MCF 10A (cell line): ENCODE data around the gene VWA5B1. TPM values are rescaled to one million over a fixed set of nuclear protein-coding genes. Genes with fewer than 3 reads are reported as not detected.

Source experiments
- BruUV-seq: library from RNA; stranded (reverse); fragments of 400-500 nt; replicated peaks from 2 replicates; lab custom pipeline; 2021; lab: Mats Ljungman, UMichigan
- CTCF ChIA-PET: fragments of 300-600 bp; sonication (Branson Sonifier 250); formaldehyde crosslinking; extraction: SDS; loops from one replicate; lab custom pipeline; 2021; ENCODE audit warnings: antibody characterized with exemption, inconsistent platforms; lab: Yijun Ruan, JAX
- POLR2A ChIA-PET: fragments of 300-600, 350-650 bp; sonication (Branson Sonifier 250); formaldehyde crosslinking; extraction: SDS; loops from one replicate; lab custom pipeline; 2020; ENCODE audit warnings: antibody characterized with exemption, inconsistent platforms; lab: Yijun Ruan, JAX
- DNase-seq: peaks from one replicate; pipeline ENCODE4 v3.0.0-alpha.2; 2018; ENCODE audit not compliant: unreplicated experiment
- H3K27ac Mint-ChIP-seq: one replicate; pipeline ENCODE4 v1.8.0; 2022; ENCODE audit warnings: mild to moderate bottlenecking, low read depth, mixed read lengths; ENCODE audit not compliant: unreplicated experiment
- H3K27me3 Mint-ChIP-seq: one replicate; pipeline ENCODE4 v1.8.0; 2022; ENCODE audit warnings: mixed read lengths; ENCODE audit not compliant: insufficient read depth, unreplicated experiment
- H3K36me3 Mint-ChIP-seq: one replicate; pipeline ENCODE4 v1.8.0; 2022; ENCODE audit warnings: mild to moderate bottlenecking, moderate library complexity, mixed read lengths; ENCODE audit not compliant: insufficient read depth, unreplicated experiment
- H3K4me1 Mint-ChIP-seq: one replicate; pipeline ENCODE4 v1.8.0; 2022; ENCODE audit warnings: mixed read lengths; ENCODE audit not compliant: insufficient read depth, unreplicated experiment
- H3K4me3 Mint-ChIP-seq: one replicate; pipeline ENCODE4 v1.8.0; 2022; ENCODE audit warnings: mild to moderate bottlenecking, moderate library complexity, mixed read lengths; ENCODE audit not compliant: unreplicated experiment
- H3K9me3 Mint-ChIP-seq: one replicate; pipeline ENCODE4 v1.8.0; 2022; ENCODE audit warnings: mixed read lengths; ENCODE audit not compliant: unreplicated experiment
- CTCF ChIP-seq: fragments of 200-600 bp; IDR thresholded peaks from one replicate; pipeline ENCODE4 v1.8.0; 2022; ENCODE audit warnings: antibody characterized with exemption, mild to moderate bottlenecking; ENCODE audit not compliant: unreplicated experiment
- intact Hi-C: fragments of 100-400 bp; cut with micrococcal nuclease; formaldehyde crosslinking; loops from 2 replicates; pipeline ENCODE4 v1.14.1; 2022
- total RNA-seq: library from RNA; stranded (reverse); gene quantifications from 2 replicates; pipeline ENCODE4 v1.2.3, GENCODE V29; 2022

The VWA5B1 gene
- total RNA-seq, 1 experiment from 2014 or later = not detected

DNA sequence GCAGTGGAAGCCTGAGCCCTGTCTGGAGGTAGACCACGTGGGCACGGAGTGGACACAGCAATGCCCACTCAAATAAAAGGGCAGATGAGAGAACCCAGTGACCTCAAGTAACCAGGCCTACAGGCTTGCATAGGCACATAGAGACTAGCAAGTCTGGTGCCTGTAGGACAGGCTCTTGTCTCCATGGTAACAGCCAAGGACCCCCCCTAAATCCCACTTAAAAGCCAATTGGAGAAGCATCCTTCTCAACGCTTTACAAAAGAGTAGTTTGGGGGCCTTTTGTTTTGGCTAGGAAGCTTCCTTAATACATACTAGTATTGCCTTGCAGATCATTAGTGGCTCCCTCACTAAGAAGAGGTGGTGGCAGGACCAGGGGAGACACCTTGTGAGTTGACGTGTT, 63.9 kb downstream of the VWA5B1 start:
- no peak for TF ChIP-seq CTCF
- Mint-ChIP-seq H3K27me3 (peaks cover 5% of the 10 kb centered on the region), H3K27ac (no peak overlapping the region), H3K4me1 (peaks cover 13% of the 10 kb centered on the region), H3K36me3 (no peaks in the 10 kb centered on the region), H3K9me3 (no peaks in the 10 kb centered on the region), H3K4me3 (no peak overlapping the region)
- intact Hi-C loops = no loop called here
- DNase-seq = no peak
- ChIA-PET CTCF (no interaction called here), POLR2A (no interaction called here)
- no TSS peak for BruUV-seq

DNA sequence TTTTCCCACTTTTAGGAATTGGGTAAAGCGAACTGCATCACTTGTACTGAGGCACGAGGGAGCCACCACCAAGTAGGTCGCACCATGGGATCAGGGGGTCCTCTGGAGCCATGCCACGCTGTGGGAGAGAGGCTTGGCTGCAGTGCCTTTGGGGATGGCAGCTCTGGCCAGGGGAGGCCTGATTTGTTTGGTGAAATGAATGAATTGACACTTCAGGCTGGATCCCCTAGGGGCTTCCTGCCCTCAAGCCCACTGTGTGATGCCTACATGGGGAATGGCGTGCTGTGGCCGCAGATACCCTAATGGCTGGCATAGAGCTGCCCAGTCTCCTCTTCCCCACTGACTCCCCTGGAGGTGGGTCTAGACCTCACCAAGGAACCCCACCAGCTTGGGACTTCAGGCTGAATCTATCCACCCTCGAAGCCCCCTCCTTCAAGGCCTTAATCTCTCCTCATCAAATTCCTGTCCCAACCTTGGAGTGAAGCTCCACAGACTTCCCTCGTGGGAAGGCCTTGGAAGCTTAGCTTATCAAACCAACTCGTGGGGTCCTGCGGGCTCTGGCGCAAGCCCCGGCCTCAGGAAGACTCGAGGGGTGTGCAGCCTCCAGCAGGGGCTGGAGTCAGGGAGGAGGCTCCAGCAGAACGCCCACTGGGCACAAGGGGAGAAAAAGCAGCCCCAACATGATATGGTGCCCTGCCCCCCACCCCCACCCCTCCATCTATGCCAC, 64.6 kb downstream of the VWA5B1 start:
- BruUV-seq = no TSS peak
- H3K27ac Mint-ChIP-seq = no peak overlapping the region
- H3K9me3 Mint-ChIP-seq = no peaks in the 10 kb centered on the region
- ChIA-PET CTCF (interaction anchor here (0.6 to 1.0 kb wide), 2 partner anchors 10 to 134 kb away, joined by 3 read pairs; no protein-coding TSS in a partner anchor), POLR2A (no interaction called here)
- no peak for DNase-seq
- no peak for TF ChIP-seq CTCF
- intact Hi-C loops = no loop called here
- H3K4me3 Mint-ChIP-seq = no peak overlapping the region
- peaks cover 13% of the 10 kb centered on the region for H3K4me1 Mint-ChIP-seq
- peaks cover 12% of the 10 kb centered on the region for H3K27me3 Mint-ChIP-seq
- no peaks in the 10 kb centered on the region for H3K36me3 Mint-ChIP-seq

DNA sequence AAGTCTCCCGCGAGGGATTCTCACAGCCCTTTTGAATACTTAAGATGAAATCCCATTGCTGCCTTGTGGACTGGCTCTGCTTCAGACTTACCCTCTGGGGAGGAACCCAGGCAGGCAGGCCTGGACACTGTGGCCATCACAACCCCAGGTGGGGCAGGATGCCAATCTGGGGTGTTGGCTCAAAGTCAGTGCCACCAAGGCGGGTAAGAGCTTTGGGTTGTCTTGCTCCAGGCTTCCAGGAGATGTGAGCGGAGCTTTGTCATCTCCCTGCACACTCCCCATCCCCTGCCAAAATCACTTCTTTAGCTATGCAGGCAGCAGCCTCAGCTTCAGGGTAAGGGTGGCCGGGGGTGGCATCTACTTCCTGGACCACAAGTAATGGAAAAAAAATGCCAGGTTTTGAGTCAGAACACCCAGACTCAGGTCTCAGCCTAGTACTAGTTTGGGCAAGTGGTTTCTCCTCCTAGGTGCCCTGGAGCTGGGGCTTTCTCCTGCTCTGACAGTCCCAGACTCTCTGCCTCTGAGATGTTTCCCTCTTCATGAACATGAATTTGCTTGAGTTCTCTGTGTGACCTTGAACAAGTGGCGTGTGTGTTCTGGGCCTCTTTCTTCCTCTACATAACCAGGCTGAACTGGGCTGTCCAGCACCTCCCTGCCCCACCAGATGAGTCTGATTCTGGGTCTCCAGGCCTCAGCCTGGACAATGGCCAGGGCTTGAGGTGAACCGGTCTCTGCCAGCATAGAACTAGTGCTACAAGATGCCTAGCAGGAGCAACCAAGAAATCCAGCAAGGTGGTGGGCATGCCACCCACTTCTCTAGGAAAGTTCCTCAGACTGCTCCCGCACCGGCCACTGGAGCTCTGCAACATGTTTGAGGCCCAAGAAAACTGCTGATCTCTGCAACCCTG, 65.4 kb downstream of the VWA5B1 start:
- no peak overlapping the region for H3K27ac Mint-ChIP-seq
- DNase-seq = no peak
- intact Hi-C loops = no loop called here
- BruUV-seq = no TSS peak
- peaks cover 13% of the 10 kb centered on the region for H3K4me1 Mint-ChIP-seq
- no peak for TF ChIP-seq CTCF
- CTCF ChIA-PET = interaction anchor here (0.6 to 1.0 kb wide), 2 partner anchors 9 to 135 kb away, joined by 3 read pairs; no protein-coding TSS in a partner anchor
- H3K36me3 Mint-ChIP-seq = no peaks in the 10 kb centered on the region
- no peaks in the 10 kb centered on the region for H3K9me3 Mint-ChIP-seq
- peaks cover 13% of the 10 kb centered on the region for H3K27me3 Mint-ChIP-seq
- H3K4me3 Mint-ChIP-seq = no peak overlapping the region
- POLR2A ChIA-PET = no interaction called here

- ChIA-PET CTCF (interaction anchor here (0.5 to 0.6 kb wide), 3 partner anchors 43 to 686 kb away, joined by 3 read pairs; no protein-coding TSS in a partner anchor), POLR2A (no interaction called here)
- Mint-ChIP-seq H3K9me3 (no peaks in the 10 kb centered on the region), H3K27me3 (peaks cover 13% of the 10 kb centered on the region), H3K4me1 (peaks cover 13% of the 10 kb centered on the region), H3K4me3 (no peak overlapping the region), H3K27ac (no peak overlapping the region), H3K36me3 (no peaks in the 10 kb centered on the region)
- DNase-seq = no peak
- no peak for TF ChIP-seq CTCF
- no TSS peak for BruUV-seq
- intact Hi-C loops = no loop called here
These were observed 66.3 kb downstream of the VWA5B1 start for GRCh38 chr1:20356850-20357459.
